GM23248 (cell line): Measurements from ENCODE around the gene DOK7. TPM values are rescaled to one million over a fixed set of nuclear protein-coding genes. Genes with fewer than 3 reads are reported as not detected.

Experiments
- DNase-seq: peaks from one replicate; pipeline ENCODE4 v3.0.0-alpha.2; 2015
- H2AFZ ChIP-seq: fragments of 200-600 bp; sonication (generic); 2 replicates; pipeline ENCODE4 v1.6.1; 2016; ENCODE audit warnings: antibody characterized with exemption
- H3F3A ChIP-seq: fragments of 200-600 bp; sonication (generic); 2 replicates; pipeline ENCODE4 v1.6.1; 2016; ENCODE audit warnings: mild to moderate bottlenecking, antibody characterized with exemption, mixed run types; ENCODE audit not compliant: insufficient read depth
- H3K27ac ChIP-seq: fragments of 200-600 bp; sonication (generic); 2 replicates; pipeline ENCODE4 v1.5.1; 2016; ENCODE audit warnings: mild to moderate bottlenecking
- H3K27me3 ChIP-seq: fragments of 200-600 bp; sonication (generic); replicated peaks from 2 replicates; pipeline ENCODE4 v1.6.1; 2016; ENCODE audit warnings: mild to moderate bottlenecking; ENCODE audit not compliant: insufficient read depth
- H3K36me3 ChIP-seq: fragments of 200-600 bp; sonication (generic); 2 replicates; pipeline ENCODE4 v1.6.1; 2016; ENCODE audit warnings: low read depth, mild to moderate bottlenecking
- H3K4me1 ChIP-seq: fragments of 200-600 bp; sonication (generic); 2 replicates; pipeline ENCODE4 v1.6.1; 2016; ENCODE audit warnings: mild to moderate bottlenecking; ENCODE audit not compliant: insufficient read depth
- H3K4me2 ChIP-seq: fragments of 200-600 bp; sonication (generic); one replicate; pipeline ENCODE4 v1.6.1; 2016; ENCODE audit warnings: mild to moderate bottlenecking; ENCODE audit not compliant: unreplicated experiment
- H3K4me3 ChIP-seq: fragments of 200-600 bp; sonication (generic); 2 replicates; pipeline ENCODE4 v1.5.1; 2016; ENCODE audit warnings: mild to moderate bottlenecking
- H3K79me2 ChIP-seq: fragments of 200-600 bp; sonication (generic); 2 replicates; pipeline ENCODE4 v1.6.1; 2016; ENCODE audit warnings: mild to moderate bottlenecking; ENCODE audit not compliant: insufficient read depth
- H3K9ac ChIP-seq: fragments of 200-600 bp; sonication (generic); 2 replicates; pipeline ENCODE4 v1.6.1; 2016; ENCODE audit warnings: mild to moderate bottlenecking
- H3K9me2 ChIP-seq: fragments of 200-600 bp; sonication (generic); 2 replicates; pipeline ENCODE4 v1.6.1; 2016; ENCODE audit warnings: mixed run types, mild to moderate bottlenecking, moderate library complexity; ENCODE audit not compliant: insufficient read depth
- H3K9me3 ChIP-seq: fragments of 200-600 bp; sonication (generic); one replicate; pipeline ENCODE4 v1.6.1; 2017; ENCODE audit warnings: low read depth
- H4K20me1 ChIP-seq: fragments of 200-600 bp; sonication (generic); 2 replicates; pipeline ENCODE4 v1.6.0; 2016; ENCODE audit not compliant: insufficient read depth
- EZH2 ChIP-seq: fragments of 200-600 bp; sonication (generic); IDR thresholded peaks from 2 replicates; pipeline ENCODE4 v1.6.1; 2018; ENCODE audit warnings: antibody characterized with exemption, mild to moderate bottlenecking; ENCODE audit not compliant: insufficient read depth, poor library complexity, severe bottlenecking
- EZH2phosphoT487 ChIP-seq: fragments of 200-600 bp; sonication (generic); IDR thresholded peaks from 2 replicates; pipeline ENCODE4 v1.6.1; 2018; ENCODE audit warnings: antibody characterized with exemption, moderate library complexity, mild to moderate bottlenecking, low read depth; ENCODE audit not compliant: insufficient read depth
- WGBS, 2 experiments: methylation state at CpG; one replicate each; pipeline ENCODE4 v1.1.6; 2015 to 2017; ENCODE audit warnings: low lambda C conversion rate in 2 of 2, low coverage in 1 of 2; ENCODE audit errors: missing lambda C conversion rate in 2 of 2; 5-methylcytosine and 5-hydroxymethylcytosine counted together
- in situ Hi-C: fragments of 300-500 bp; cut with MboI; formaldehyde crosslinking; loops from 2 replicates; pipeline ENCODE4 v1.15.0; 2020
- polyA plus RNA-seq: library from polyadenylated mRNA; unstranded; fragments of >200 nt; fragmentation: Nextera tagmentation; extraction: Ambion mirVana; gene quantifications from 2 replicates; pipeline ENCODE4 v1.2.1, GENCODE V29; 2016
- total RNA-seq: library from RNA; depleted of rRNA; stranded (reverse); fragments of >200 nt; shearing (Covaris generic); gene quantifications from 2 replicates; pipeline ENCODE4 v1.2.3, GENCODE V29; 2014; rRNA removed

DOK7 gene
- total RNA-seq (not detected in 2 replicates), polyA plus RNA-seq (0.24 TPM in 1 of 2 replicates, not detected in the other)

- Histone ChIP-seq H3F3A (no peaks in the 10 kb centered on the region), H3K4me3 (peak within 1 kb of the TSS; percentile 51), H3K9me2 (no peaks in the 10 kb centered on the region), H3K36me3 (no peaks in the 10 kb centered on the region), H3K27ac (no peak within 1 kb of the TSS), H3K4me2 (no peak within 1 kb of the TSS), H4K20me1 (no peaks in the 10 kb centered on the region), H2AFZ (no peak within 1 kb of the TSS; the same call in 1 of the 2 replicates), H3K4me1 (no peaks in the 10 kb centered on the region), H3K27me3 (peaks cover 3% of the 10 kb centered on the region; the same call in 1 of the 2 replicates), H3K9me3 (no peaks in the 10 kb centered on the region), H3K79me2 (no peaks in the 10 kb centered on the region), H3K9ac (no peak within 1 kb of the TSS)
- in situ Hi-C loops, result no loop called here
- peak; percentile 83 for TF ChIP-seq EZH2
- TF ChIP-seq EZH2phosphoT487, result 0 out of 2 replicates have a peak, but pooled peaks have one; percentile 37
- 1 to 5% methylated on average over 12 to 23 of the region's 44 CpGs for WGBS, 2 experiments
- peak; percentile 17 for DNase-seq
Observed at GRCh38 chr4:3462790-3463415, at the start of gene DOK7. TSS of gene DOK7 (plus strand) at chr4:3463306. CDS start at chr4:3463376, 70 bp downstream.

GRCh38 chr4:3413675-3414420 lies 49.3 kb upstream of the DOK7 start:
- Histone ChIP-seq H3K4me2 (no peak overlapping the region), H3K9ac (no peak overlapping the region), H3K9me2 (no peaks in the 10 kb centered on the region), H3K79me2 (no peaks in the 10 kb centered on the region), H3K27me3 (no peaks in the 10 kb centered on the region), H4K20me1 (no peaks in the 10 kb centered on the region), H3K4me1 (no peaks in the 10 kb centered on the region), H2AFZ (no peak overlapping the region), H3K9me3 (no peaks in the 10 kb centered on the region), H3K36me3 (no peaks in the 10 kb centered on the region), H3K27ac (no peak overlapping the region), H3K4me3 (no peak overlapping the region), H3F3A (no peaks in the 10 kb centered on the region)
- no peak for TF ChIP-seq EZH2
- TF ChIP-seq EZH2phosphoT487, result no peak
- DNase-seq, result no peak
- 95 to 96% methylated on average over 29 to 32 of the region's 32 CpGs for WGBS, 2 experiments
- in situ Hi-C loops, result no loop called here

DNA sequence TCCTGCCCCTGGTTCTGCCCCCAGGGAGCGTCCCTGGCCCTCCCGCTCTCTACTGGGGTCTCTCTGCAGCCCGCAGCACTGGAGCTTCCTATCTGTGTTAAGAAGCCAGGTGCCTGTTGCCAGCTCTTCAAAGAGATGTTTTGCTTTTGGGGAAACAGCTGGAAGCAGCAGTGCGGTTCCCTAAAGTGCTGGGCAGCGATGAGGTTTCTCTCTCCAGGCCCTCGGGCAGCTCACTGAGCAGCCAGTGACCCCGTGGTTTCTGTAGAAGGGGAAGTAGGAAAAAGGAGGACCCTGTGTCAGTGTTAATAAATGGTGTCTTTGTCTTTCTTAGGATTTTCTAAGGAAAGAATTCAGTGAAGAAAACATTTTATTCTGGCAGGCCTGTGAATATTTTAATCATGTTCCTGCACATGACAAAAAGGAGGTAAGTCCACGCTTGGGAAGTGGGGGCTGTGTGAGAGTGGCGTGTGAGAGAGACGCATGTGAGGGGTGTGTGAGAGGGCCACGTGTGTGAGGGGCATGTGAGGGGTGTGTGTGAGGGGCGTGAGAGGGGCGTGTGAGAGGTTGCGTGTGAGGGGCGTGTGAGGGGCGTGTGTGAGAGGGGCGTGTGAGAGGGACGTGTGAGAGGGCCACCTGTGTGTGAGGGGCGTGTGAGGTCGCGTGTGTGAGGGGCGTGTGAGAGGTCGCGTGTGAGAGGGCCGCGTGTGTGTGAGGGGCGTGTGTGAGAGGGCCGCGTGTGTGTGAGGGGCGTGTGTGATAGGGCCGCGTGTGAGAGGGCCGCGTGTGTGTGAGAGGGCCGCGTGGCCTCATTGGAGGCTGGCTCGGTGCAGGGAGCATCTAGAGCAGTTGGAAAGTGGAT lies 48.5 kb upstream of the DOK7 start:
- no peaks in the 10 kb centered on the region for H3K36me3 ChIP-seq
- no peaks in the 10 kb centered on the region for H3K9me2 ChIP-seq
- H3F3A ChIP-seq, result no peaks in the 10 kb centered on the region
- H3K9ac ChIP-seq, result no peak overlapping the region
- H4K20me1 ChIP-seq, result no peaks in the 10 kb centered on the region
- no peaks in the 10 kb centered on the region for H3K27me3 ChIP-seq
- no peaks in the 10 kb centered on the region for H3K4me1 ChIP-seq
- H3K79me2 ChIP-seq, result no peaks in the 10 kb centered on the region
- no peak for DNase-seq
- no peak overlapping the region for H2AFZ ChIP-seq
- H3K4me2 ChIP-seq, result no peak overlapping the region
- no peak for TF ChIP-seq EZH2phosphoT487
- TF ChIP-seq EZH2, result no peak
- H3K9me3 ChIP-seq, result no peaks in the 10 kb centered on the region
- no peak overlapping the region for H3K27ac ChIP-seq
- 91 to 92% methylated on average over 25 to 37 of the region's 37 CpGs for WGBS, 2 experiments
- H3K4me3 ChIP-seq, result no peak overlapping the region
- in situ Hi-C loops, result no loop called here

DNA sequence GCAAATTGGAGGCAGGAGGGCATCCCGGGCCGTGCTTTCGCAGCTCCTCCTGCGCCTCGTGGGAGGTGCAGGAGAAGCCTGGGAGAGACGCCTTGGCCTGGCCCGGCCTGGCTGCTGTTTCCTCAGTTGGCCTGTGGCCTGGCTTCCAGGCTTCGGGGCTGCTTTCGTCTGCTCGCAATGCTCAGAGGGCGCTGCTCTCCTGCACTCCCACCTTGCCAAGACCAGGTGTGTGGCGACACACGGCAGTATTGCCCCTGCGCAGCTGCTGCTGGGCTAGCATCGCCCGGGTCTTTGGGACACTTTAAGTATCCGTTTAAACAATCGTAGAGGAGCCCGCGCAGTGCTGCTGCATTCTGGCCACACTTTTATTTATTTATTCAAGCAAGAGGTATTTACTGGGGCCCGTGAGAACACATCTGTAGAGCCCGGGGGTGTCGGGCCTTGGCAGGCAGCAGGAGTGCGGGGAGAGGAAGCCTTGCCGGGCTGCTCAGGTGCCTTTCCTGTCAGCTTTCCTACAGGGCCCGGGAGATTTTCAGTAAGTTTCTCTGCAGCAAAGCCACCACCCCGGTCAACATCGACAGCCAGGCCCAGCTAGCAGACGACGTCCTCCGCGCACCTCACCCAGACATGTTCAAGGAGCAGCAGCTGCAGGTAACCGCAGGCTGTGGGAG lies 47.5 kb upstream of the DOK7 start:
- H2AFZ ChIP-seq, result no peak overlapping the region
- in situ Hi-C loops, result no loop called here
- no peak overlapping the region for H3K27ac ChIP-seq
- no peak for TF ChIP-seq EZH2
- no peak for TF ChIP-seq EZH2phosphoT487
- no peaks in the 10 kb centered on the region for H3F3A ChIP-seq
- H3K4me2 ChIP-seq, result no peak overlapping the region
- no peak overlapping the region for H3K9ac ChIP-seq
- H3K9me3 ChIP-seq, result no peaks in the 10 kb centered on the region
- H3K4me3 ChIP-seq, result no peak overlapping the region
- no peaks in the 10 kb centered on the region for H4K20me1 ChIP-seq
- no peak for DNase-seq
- H3K4me1 ChIP-seq, result no peaks in the 10 kb centered on the region
- H3K79me2 ChIP-seq, result no peaks in the 10 kb centered on the region
- WGBS, 2 experiments, result 94 to 96% methylated on average over 30 to 33 of the region's 33 CpGs
- no peaks in the 10 kb centered on the region for H3K36me3 ChIP-seq
- H3K9me2 ChIP-seq, result no peaks in the 10 kb centered on the region
- H3K27me3 ChIP-seq, result no peaks in the 10 kb centered on the region
